OCI-LY1 (cell line): ENCODE data around the gene FAM222B.

Source experiments
- H2AFZ ChIP-seq: fragments of 200-600 bp; sonication (generic), shearing (Covaris generic); 2 replicates; pipeline ENCODE4 v1.6.0; 2014; ENCODE audit warnings: antibody characterized with exemption, mild to moderate bottlenecking, low read length
- H3F3A ChIP-seq: fragments of 200-600 bp; sonication (generic), shearing (Covaris generic); 2 replicates; pipeline ENCODE4 v1.6.0; 2014; ENCODE audit warnings: mild to moderate bottlenecking, antibody characterized with exemption, low read length, moderate library complexity; ENCODE audit not compliant: insufficient read depth
- H3K27ac ChIP-seq: fragments of 200-600 bp; sonication (generic); 2 replicates; pipeline ENCODE4 v1.5.1; 2014; ENCODE audit warnings: low read length, mixed run types, mild to moderate bottlenecking, low read depth; ENCODE audit not compliant: poor library complexity, severe bottlenecking
- H3K27me3 ChIP-seq: fragments of 200-600 bp; sonication (generic); 2 replicates; pipeline ENCODE4 v1.6.0; 2014; ENCODE audit warnings: antibody characterized with exemption, mild to moderate bottlenecking, low read length, moderate library complexity; ENCODE audit not compliant: insufficient read depth
- H3K36me3 ChIP-seq: fragments of 200-600 bp; sonication (generic); 2 replicates; pipeline ENCODE4 v1.6.1; 2014; ENCODE audit warnings: mild to moderate bottlenecking, antibody characterized with exemption, low read length, moderate library complexity, mixed read lengths; ENCODE audit not compliant: insufficient read depth
- H3K4me1 ChIP-seq: fragments of 200-600 bp; sonication (generic); 2 replicates; pipeline ENCODE4 v1.5.1; 2014; ENCODE audit warnings: mild to moderate bottlenecking, low read length, moderate library complexity; ENCODE audit not compliant: insufficient read depth, severe bottlenecking
- H3K4me2 ChIP-seq: fragments of 200-600 bp; sonication (generic), shearing (Covaris generic); 2 replicates; pipeline ENCODE4 v1.6.1; 2014; ENCODE audit warnings: low read length
- H3K4me3 ChIP-seq: fragments of 200-600 bp; sonication (generic); 2 replicates; pipeline ENCODE4 v1.5.1; 2014; ENCODE audit warnings: low read length, low read depth, mild to moderate bottlenecking, mixed read lengths; ENCODE audit not compliant: poor library complexity, severe bottlenecking
- H3K79me2 ChIP-seq: fragments of 200-600 bp; shearing (Covaris generic); 2 replicates; pipeline ENCODE4 v1.6.1; 2016; ENCODE audit warnings: mixed run types, low read length, mixed read lengths; ENCODE audit not compliant: insufficient read depth
- H3K9ac ChIP-seq: fragments of 200-600 bp; sonication (generic), shearing (Covaris generic); 2 replicates; pipeline ENCODE4 v1.6.1; 2014; ENCODE audit warnings: mild to moderate bottlenecking, low read length, mixed read lengths
- H3K9me2 ChIP-seq: fragments of 200-600 bp; sonication (generic), shearing (Covaris generic); 2 replicates; pipeline ENCODE4 v1.6.1; 2014; ENCODE audit warnings: low read depth, mild to moderate bottlenecking, low read length, mixed read lengths
- H3K9me3 ChIP-seq: fragments of 200-600 bp; shearing (Covaris generic); 2 replicates; pipeline ENCODE4 v1.6.1; 2014; ENCODE audit warnings: low read length, mixed read lengths
- H4K20me1 ChIP-seq: fragments of 200-600 bp; sonication (generic), shearing (Covaris generic); 2 replicates; pipeline ENCODE4 v1.6.0; 2016; ENCODE audit warnings: mild to moderate bottlenecking, low read length; ENCODE audit not compliant: insufficient read depth
- EZH2 ChIP-seq: fragments of 200-600 bp; sonication (generic), shearing (Covaris generic); IDR thresholded peaks from 2 replicates; pipeline ENCODE4 v1.8.0; 2017; ENCODE audit warnings: borderline replicate concordance, mixed run types, mild to moderate bottlenecking, antibody characterized with exemption, low read length, moderate library complexity, mixed read lengths
- TF ChIP-seq, protein P1 (sequence below): fragments of 200-600 bp; sonication (generic), shearing (Covaris generic); IDR thresholded peaks from 2 replicates; pipeline ENCODE4 v1.5.1; 2017; ENCODE audit warnings: mild to moderate bottlenecking, antibody characterized with exemption, low read length, moderate library complexity, mixed read lengths

The FAM222B gene

DNA sequence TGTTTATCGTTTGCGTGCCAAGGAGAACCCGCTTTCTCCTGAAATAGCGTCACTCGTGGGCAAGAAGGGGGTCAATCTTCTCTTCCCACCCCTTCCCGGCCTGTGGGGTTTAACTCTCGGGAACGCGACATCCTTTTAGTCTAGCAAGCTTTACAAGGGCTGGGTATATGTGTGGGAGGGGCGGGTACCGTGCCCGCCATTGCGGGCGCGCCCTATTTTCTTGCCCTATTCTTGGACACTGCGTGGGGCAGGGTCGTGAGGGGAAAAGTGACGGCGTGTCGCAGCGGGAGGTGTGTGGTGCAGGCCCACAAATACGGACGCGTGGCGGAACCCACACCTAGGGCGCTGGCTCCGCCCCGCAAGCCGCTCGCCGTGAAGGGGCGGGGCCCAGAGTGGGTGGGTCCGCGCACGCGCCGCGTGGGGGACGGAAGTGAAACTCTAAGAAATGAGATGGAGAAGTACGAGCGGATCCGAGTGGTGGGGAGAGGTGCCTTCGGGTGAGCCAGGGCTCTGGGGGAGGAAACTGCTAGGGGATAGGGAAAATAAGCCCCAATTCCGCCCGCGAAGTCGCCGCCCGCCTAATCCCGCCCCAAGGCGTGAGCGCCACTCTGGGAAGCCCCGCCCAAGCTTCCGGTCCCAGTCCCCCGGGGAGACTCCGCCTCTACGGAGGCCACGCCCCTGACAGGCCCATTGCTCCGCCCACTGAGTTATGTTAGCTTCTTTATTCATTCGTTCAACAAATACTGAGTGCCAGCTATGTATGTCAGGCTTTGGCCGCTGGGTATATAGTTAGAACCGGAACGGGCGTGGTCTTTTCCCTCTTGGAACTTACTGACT lies 114.0 kb downstream of the FAM222B start, which contains the start of gene NEK8:
NEK8 (plus strand) TSS at position 425 of the 837 bp plus-strand sequence; CDS start at position 451, 26 bp downstream.
- H2AFZ ChIP-seq, result no peak within 1 kb of the TSS
- peak within 1 kb of the TSS; percentile 66 for H3K4me3 ChIP-seq
- H3K9ac ChIP-seq, result peak within 1 kb of the TSS; percentile 78
- peaks cover 19% of the 10 kb centered on the region for H3K36me3 ChIP-seq
- H4K20me1 ChIP-seq, result no peaks in the 10 kb centered on the region
- peaks cover 39% of the 10 kb centered on the region for H3K4me1 ChIP-seq
- TF ChIP-seq, protein P1, sequence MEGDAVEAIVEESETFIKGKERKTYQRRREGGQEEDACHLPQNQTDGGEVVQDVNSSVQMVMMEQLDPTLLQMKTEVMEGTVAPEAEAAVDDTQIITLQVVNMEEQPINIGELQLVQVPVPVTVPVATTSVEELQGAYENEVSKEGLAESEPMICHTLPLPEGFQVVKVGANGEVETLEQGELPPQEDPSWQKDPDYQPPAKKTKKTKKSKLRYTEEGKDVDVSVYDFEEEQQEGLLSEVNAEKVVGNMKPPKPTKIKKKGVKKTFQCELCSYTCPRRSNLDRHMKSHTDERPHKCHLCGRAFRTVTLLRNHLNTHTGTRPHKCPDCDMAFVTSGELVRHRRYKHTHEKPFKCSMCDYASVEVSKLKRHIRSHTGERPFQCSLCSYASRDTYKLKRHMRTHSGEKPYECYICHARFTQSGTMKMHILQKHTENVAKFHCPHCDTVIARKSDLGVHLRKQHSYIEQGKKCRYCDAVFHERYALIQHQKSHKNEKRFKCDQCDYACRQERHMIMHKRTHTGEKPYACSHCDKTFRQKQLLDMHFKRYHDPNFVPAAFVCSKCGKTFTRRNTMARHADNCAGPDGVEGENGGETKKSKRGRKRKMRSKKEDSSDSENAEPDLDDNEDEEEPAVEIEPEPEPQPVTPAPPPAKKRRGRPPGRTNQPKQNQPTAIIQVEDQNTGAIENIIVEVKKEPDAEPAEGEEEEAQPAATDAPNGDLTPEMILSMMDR, result no peak
- no peak for TF ChIP-seq EZH2
- peak within 1 kb of the TSS; percentile 91 for H3K4me2 ChIP-seq
- peaks cover 11% of the 10 kb centered on the region for H3F3A ChIP-seq
- no peaks in the 10 kb centered on the region for H3K9me3 ChIP-seq
- H3K27ac ChIP-seq, result peak within 1 kb of the TSS; percentile 97
- no peaks in the 10 kb centered on the region for H3K9me2 ChIP-seq
- H3K79me2 ChIP-seq, result no peaks in the 10 kb centered on the region
- H3K27me3 ChIP-seq, result no peaks in the 10 kb centered on the region

DNA sequence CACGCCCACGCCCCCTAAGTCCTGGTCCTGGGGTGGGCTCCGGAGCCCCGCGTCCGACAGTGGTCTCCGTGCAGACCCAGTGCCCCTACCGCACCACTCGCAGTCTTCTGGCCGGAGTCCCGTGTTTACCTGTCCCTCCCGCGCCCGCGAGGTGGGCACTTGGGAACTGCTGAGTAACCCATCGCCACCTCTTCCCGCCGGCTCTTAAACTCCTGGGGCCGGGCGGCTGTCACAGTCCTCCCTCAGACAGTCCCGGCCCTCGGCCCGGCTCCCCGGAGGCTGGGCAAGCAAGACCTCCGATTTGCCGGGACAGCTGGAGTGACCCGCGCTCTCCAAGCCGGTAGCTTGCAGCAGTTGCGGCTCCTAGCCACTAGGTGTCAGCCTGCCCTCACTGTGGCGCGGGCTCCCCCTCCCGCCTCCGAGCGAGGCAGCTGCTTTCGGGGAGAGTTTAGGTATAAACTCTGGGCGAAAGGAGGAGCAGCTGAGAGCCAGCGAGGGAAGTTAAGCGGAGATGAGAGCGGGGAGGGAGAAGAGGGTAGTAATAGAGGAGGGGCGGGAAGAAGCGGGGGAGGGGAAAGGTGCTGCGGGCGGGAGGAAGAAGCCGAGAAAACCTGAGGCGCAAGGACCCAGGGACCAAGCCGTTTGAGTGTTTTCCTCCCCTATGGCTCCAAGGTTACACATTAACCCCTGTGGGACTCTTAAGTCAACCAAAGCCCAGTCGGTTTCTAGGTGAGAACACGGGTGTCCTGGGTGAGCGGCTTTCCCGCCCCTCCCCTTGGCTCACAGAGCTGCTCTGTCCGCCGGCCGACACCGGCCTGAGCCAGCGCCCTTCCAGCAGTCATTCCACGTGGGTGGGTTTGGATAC lies 115.7 kb downstream of the FAM222B start:
- H3F3A ChIP-seq, result peaks cover 20% of the 10 kb centered on the region
- no peaks in the 10 kb centered on the region for H3K27me3 ChIP-seq
- no peak overlapping the region; the same call in 1 of the 2 replicates for H2AFZ ChIP-seq
- no peaks in the 10 kb centered on the region for H3K79me2 ChIP-seq
- H3K9me2 ChIP-seq, result no peaks in the 10 kb centered on the region
- no peak for TF ChIP-seq EZH2
- TF ChIP-seq, protein P1, result peak; percentile 96
- H3K27ac ChIP-seq, result peak overlapping the region; percentile 97
- peaks cover 56% of the 10 kb centered on the region for H3K4me1 ChIP-seq
- peak overlapping the region; percentile 91 for H3K4me2 ChIP-seq
- H3K4me3 ChIP-seq, result peak overlapping the region; percentile 66
- peak overlapping the region; percentile 78 for H3K9ac ChIP-seq
- peaks cover 37% of the 10 kb centered on the region for H3K36me3 ChIP-seq
- no peaks in the 10 kb centered on the region for H3K9me3 ChIP-seq
- H4K20me1 ChIP-seq, result no peaks in the 10 kb centered on the region

DNA sequence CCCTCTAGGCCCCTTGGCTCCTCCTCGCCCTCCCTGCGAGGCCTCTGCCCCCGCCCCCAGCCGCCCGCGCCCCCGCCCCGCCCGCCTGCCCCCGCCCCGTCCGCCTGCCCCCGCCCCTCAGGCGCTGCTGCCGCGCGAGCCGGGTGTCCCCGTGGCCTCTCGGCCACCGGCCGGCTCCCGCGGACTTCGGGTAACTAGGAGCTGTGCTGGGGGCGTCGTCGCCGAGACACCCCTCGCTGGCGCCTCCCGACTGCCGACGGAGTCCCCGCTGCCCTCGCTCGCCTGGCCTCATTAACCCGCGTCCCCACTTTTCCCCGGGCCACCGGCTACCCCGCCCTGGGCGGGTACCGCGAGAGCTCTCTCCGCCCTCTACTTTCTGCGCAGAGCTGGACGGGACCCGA lies 116.4 kb downstream of the FAM222B start, which contains the start of gene TLCD1:
TLCD1 (minus strand) TSS at position 8 of the 401 bp plus-strand sequence. CDS start 136 bp downstream, outside the sequence.
- H3K36me3 ChIP-seq, result peaks cover 43% of the 10 kb centered on the region
- H3K4me2 ChIP-seq, result peak within 1 kb of the TSS; percentile 91
- no peak within 1 kb of the TSS for H2AFZ ChIP-seq
- H3F3A ChIP-seq, result peaks cover 20% of the 10 kb centered on the region
- peak within 1 kb of the TSS; percentile 66 for H3K4me3 ChIP-seq
- peak within 1 kb of the TSS; percentile 78 for H3K9ac ChIP-seq
- no peaks in the 10 kb centered on the region for H3K27me3 ChIP-seq
- no peaks in the 10 kb centered on the region for H3K9me3 ChIP-seq
- no peaks in the 10 kb centered on the region for H3K9me2 ChIP-seq
- peaks cover 62% of the 10 kb centered on the region for H3K4me1 ChIP-seq
- peak within 1 kb of the TSS; percentile 97 for H3K27ac ChIP-seq
- TF ChIP-seq, protein P1, result no peak
- no peak for TF ChIP-seq EZH2
- H4K20me1 ChIP-seq, result no peaks in the 10 kb centered on the region
- peaks cover 4% of the 10 kb centered on the region for H3K79me2 ChIP-seq
